Kidney tubule cell (primary cell): ENCODE data around the gene EMD.
A peak's percentile ranks its signal among the peaks of the same experiment; 100 is the strongest.
"Not testable (repeated sequence)": the region's sequence is repeated elsewhere in the genome, so short reads cannot be mapped to it uniquely, and the experiment has no call there.

ENCODE experiments used
- DNase-seq: peaks from one replicate; pipeline ENCODE4 v3.0.0-alpha.2; 2018; ENCODE audit warnings: low spot score

Gene EMD

DNA sequence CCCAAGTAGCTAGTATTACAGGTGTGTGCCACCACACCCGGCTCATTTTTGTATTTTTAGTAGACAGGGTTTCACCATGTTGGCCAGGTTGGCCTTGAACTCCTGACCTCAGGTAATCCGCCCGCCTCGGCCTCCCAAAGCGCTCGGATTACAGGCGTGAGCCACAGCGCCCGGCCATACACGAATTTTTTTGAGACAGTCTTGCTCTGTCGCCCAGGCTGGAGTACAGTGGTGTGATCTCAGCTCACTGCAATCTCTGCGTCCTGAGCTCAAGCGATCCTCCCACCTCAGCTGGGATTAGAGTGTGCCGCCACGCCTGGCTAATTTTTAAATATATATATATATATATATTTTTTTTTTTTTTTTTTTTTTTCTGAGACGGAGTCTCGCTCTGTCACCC lies 17.3 kb downstream of the EMD start:
- peak; percentile 68 for DNase-seq

DNA sequence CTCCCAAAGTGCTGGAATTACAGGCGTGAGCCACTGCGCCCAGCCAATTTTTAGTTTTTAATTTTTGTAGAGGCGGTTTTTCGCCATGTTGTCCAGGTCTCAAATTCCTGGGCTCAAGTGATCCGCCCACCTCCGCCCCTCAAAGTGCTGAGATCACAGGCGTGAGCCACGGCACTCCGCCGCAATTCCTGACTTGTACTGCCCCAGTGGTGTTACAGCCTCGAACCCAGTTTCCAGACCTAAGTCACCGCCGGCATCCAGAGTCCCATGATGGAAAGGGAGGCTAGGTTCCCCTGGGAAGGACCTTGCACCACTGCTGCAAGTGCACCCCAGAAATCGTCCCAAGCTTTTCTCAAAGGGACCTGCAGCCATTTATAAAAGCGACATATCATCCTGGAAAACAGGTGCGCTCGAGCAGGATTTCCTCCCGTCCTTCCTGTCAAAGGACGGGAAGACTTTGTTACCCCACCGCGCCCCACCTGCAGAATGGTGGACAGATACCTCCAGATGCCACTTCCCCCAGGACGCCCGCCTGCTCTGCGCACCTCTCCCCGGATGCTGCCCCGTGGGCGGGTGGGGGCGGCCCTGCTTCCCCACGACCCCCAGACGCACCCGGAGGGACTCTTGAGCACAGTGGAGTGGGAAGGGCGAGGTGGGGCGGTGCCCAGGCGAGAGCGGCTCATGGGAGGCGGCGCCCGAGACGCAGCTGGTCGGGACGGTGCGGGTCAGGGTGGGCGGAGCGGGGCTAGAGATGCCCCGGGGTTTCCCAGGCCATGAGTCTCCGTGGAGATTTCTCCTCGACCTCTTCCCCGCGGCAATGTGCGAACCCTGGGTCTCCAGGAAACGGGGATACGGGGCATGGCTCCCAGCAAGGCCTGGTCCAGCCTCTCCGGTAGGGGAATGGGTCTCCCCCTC lies 18.1 kb downstream of the EMD start:
- peak; percentile 79 for DNase-seq

GRCh38 chrX:154397888-154398667 lies 19.0 kb downstream of the EMD start, which contains the start of gene RPL10:
Gene RPL10, plus strand, starts transcription at chrX:154398377. Its CDS starts 143 bp downstream, at chrX:154398520.
- DNase-seq: peak; percentile 97

- peak; percentile 79 for DNase-seq
Measured at GRCh38 chrX:154398668-154399526, 19.8 kb downstream of the EMD start.

DNA sequence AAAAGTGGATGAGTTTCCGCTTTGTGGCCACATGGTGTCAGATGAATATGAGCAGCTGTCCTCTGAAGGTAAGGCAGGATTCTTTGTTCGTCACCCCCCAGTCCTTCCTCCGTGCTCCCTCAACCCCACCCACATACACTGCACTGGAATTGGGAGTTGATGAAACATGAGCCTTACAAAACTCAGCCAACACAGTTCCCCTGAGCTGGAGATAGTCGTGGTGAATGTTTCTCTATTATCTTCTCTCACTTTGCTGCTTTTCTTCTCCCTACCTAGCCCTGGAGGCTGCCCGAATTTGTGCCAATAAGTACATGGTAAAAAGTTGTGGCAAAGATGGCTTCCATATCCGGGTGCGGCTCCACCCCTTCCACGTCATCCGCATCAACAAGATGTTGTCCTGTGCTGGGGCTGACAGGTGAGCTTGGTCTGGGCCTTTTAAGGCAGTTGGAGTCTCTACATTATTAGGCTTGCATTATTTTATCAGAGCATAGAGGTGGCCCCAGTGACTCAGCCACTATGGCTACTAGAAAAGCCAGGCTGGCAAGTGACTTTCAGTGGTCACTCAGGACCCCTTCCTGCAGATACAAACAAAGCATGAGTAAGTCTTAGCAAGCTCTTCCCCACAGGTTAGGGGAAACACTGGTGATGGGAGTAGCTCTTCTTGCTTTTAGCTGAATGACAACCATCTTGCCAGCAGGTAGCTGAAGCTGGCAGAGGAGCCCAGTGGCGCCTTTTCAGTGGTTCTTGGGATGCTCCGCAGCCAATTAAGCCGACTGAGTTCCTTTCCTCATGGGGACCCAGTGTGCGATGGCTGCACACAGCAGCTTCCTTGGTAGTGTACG lies 20.7 kb downstream of the EMD start:
- DNase-seq: peak; percentile 21

GRCh38 chrX:154400369-154400817 lies 21.3 kb downstream of the EMD start:
- DNase-seq: not testable (repeated sequence)

DNA sequence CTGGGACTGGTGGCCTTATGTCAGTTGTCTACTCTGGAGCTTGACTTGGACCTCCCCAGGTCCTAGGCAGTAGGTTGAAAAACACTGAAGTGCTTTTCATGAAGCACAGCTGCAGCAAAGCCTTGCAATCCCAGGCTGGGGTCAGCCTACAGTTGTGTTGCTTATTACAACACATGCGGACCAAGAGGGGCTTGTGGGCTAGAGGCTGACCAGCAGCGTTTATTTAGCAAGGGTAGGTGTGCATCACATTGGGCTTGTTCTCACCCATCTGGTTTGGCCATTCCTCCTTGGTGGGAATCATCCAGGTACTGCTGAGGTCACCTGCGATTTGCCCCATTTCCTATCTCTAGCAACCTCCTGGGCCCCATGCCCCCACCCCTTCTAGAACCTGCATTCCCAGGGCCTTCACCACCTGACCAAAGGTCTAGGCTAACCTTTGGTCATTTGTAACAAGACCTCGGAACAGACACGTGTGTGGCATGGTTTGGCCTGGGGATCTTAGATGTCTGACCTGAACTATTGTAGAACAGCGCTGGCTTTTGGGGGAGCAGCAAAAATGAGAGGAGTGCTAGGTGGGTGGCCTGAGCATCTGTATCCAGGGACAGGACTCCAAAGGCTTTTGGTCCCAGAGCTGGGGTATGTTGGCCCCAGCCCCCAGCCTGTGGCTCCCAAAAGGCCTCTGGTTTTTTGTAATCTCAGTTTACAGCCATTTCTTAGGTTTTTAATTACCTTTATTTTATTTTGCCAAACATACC lies 22.1 kb downstream of the EMD start:
- peak; percentile 50 for DNase-seq

- DNase-seq: peak; percentile 41
Measured at GRCh38 chrX:154401918-154402621, 23.0 kb downstream of the EMD start.

DNA sequence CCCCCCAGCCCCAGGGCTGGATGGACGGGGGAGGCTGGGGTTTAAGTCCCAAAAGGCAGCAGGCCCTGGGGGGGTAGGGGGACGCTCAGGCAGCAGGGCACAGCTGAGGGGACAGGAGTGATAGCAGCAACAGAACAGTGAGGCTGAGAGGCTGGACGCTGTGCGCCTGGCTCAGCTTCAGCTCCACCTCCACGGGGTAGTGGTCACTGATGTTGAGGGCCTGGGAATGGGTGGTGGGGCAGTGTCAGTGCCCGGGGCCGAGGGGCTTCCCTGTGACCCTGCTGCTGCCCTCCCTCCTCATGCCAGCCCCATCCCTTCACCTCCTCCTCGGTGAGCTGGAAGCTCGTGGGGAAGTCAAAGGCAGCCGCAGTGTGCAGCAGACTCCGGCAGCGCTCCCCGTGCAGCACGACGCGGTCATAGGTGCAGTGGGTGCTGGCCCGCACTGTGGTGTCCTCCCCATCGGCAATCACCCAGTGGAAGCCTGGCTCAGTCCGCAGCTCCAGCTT lies 23.6 kb downstream of the EMD start:
- DNase-seq: no peak

- no peak for DNase-seq
Measured at GRCh38 chrX:154403192-154403591, 24.1 kb downstream of the EMD start.

- DNase-seq: no peak
Measured at GRCh38 chrX:154403858-154404257, 24.8 kb downstream of the EMD start.

- no peak for DNase-seq
Measured at GRCh38 chrX:154404625-154405192, 25.6 kb downstream of the EMD start.

DNA sequence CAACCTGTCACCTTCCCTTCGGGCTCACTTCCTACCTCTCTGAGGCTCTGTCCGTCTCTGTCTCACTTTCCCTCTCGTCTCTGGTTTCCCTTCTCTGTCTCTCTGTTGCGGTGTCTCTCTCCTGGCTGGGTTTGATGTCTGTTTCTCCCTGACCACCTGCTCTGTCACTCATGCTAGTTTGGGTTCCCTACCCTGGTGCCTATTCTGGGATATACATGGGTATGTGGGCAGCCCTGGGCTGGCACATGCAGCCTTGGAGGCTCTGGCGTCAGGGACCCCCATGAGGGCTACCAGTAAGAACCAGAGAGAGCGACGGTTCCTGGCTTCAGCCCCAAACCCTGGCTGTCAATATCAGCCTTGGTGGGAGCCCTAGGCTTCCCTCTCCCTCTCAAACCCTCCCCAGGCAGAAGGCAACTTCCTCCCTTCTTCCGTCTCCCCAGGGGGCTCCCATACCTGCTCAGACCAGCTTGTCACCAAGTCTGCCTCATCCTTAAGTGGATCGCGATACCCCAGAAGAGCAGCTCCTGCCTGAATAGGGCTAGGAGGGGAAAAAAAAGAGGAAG lies 29.6 kb downstream of the EMD start:
- DNase-seq: no peak

DNA sequence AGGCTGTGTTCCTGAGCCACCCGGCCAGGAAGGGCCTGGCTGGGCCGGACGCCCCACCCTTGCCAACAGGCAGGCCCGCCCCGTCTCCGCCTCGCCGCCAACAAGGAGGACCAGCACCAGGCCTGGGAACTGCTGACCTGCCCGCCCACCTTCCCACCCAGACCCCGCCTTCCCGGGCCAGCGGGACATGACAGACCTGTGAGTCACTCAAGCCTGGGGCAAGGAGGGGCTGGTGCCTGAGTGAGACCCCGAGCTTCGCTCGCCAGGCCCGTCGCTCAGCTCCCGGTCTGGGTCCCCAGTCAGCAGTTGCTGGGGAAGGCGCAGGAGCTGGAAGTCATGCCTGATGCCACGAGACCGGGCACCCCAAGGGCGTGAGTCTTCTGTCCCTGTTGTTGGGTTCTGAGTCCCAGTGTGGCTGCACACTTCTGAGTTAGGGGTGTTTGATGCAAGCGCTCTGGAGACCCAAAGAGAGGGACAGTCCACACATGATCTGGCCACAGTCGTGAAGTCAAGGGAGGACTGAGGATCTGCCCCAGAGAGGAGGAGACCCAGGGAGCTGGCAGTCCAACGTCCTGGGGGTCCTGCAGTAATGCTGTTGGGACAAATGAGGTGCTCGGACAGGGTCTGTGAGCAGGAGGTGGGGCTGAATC lies 30.3 kb downstream of the EMD start, which contains the start of gene DNASE1L1:
DNASE1L1 (minus strand) TSS at position 33 of the 650 bp plus-strand sequence. CDS start 3,686 bp downstream, outside the sequence.
- peak; percentile 75 for DNase-seq

GRCh38 chrX:154411981-154412340 lies 32.9 kb downstream of the EMD start:
- DNase-seq: peak; percentile 58

DNA sequence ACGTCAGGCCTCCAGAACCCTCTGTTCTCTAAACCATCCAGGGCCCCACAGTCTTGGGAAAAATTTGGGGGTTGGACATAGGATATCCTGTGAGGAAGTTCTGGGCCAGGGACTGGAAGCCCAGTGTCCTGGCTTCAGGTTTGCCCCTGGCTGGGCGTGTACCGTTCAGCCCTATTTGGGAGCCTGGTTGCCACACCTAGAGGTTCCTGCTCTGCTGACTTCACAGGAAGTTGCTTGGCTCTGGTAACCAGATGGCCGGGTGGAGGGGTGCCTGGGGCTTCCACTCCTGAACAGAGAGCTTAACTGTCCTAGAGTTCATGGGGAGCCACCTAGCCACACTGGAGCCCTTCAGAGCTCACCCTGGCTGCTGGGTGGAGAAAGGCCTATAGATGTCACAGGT lies 33.4 kb downstream of the EMD start:
- DNase-seq: no peak

GRCh38 chrX:154413142-154413541 lies 34.0 kb downstream of the EMD start:
- DNase-seq: no peak

DNA sequence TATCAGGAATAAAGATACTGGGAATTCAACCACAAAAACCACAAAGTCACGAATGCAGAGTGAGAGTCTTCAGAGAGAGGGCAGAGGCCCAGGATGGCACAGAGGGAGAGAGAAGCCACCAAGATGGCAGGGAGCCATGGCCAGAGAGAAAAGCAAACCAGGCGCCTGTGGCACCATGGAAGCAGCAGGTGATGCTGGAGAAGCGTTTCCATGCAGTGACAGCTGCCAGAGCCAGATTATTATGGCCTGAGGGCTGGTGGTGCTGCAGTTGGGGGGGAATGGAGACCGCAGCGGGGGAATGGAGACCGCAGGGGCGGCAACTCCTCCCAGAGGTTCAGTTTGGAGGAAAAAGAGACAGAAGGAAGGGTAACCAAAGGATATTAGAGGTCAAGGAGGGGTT lies 38.1 kb downstream of the EMD start:
- no peak for DNase-seq
